Gastroesophageal sphincter (tissue), 3 donors: ENCODE measurements around the gene PDK4.

Experiments used
- POLR2A ChIP-seq, 2 donors: fragments of 450-650 bp; IDR thresholded peaks; one replicate each; pipeline ENCODE4 v1.6.1; 2017; ENCODE audit warnings: antibody characterized with exemption in 2 of 2, mild to moderate bottlenecking in 2 of 2, moderate library complexity in 1 of 2
- TF ChIP-seq, protein P1 (sequence below), 4 experiments: fragments of 200-600 bp in 2 of 4; fragments of 450-650 bp in 2 of 4; sonication (generic) in 1 of 4; IDR thresholded peaks; one replicate each; pipeline ENCODE4 v1.5.1; 2017 to 2019; ENCODE audit warnings: antibody characterized with exemption in 4 of 4, mild to moderate bottlenecking in 2 of 4, moderate library complexity in 2 of 4

DNA sequence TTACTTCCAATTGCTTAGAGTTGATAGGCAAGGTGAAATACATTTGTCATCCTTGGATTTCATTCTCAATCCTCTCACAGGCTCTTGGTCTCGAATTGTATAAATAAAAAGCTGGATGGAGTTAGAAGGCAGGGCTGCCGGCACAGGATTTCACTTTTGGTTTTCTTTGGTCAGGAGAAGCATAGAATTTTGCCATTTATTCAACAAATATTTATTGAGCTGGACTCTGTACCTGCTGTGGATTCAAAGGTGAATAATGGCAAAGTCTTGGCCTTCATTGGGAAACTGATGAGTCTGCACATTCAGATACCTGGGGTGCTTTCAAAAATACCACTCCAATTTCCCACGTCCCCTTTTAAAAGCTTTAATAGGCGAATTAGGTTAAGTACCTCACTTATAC lies 49.7 kb downstream of the PDK4 start:
- TF ChIP-seq, protein P1, sequence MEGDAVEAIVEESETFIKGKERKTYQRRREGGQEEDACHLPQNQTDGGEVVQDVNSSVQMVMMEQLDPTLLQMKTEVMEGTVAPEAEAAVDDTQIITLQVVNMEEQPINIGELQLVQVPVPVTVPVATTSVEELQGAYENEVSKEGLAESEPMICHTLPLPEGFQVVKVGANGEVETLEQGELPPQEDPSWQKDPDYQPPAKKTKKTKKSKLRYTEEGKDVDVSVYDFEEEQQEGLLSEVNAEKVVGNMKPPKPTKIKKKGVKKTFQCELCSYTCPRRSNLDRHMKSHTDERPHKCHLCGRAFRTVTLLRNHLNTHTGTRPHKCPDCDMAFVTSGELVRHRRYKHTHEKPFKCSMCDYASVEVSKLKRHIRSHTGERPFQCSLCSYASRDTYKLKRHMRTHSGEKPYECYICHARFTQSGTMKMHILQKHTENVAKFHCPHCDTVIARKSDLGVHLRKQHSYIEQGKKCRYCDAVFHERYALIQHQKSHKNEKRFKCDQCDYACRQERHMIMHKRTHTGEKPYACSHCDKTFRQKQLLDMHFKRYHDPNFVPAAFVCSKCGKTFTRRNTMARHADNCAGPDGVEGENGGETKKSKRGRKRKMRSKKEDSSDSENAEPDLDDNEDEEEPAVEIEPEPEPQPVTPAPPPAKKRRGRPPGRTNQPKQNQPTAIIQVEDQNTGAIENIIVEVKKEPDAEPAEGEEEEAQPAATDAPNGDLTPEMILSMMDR (IDR thresholded peaks at IDR 0.05) = no peak
- TF ChIP-seq POLR2A (IDR thresholded peaks at IDR 0.05) = no peak
